DMS53 treated with DMSO at 0.1 percent for 48 hours (cell line): ENCODE data around the gene ABLIM2.

Experiments
- DNase-seq: peaks from one replicate; lab custom pipeline; 2025; ENCODE audit not compliant: unreplicated experiment; lab: John Stamatoyannopoulos, UW

ABLIM2 gene

DNA sequence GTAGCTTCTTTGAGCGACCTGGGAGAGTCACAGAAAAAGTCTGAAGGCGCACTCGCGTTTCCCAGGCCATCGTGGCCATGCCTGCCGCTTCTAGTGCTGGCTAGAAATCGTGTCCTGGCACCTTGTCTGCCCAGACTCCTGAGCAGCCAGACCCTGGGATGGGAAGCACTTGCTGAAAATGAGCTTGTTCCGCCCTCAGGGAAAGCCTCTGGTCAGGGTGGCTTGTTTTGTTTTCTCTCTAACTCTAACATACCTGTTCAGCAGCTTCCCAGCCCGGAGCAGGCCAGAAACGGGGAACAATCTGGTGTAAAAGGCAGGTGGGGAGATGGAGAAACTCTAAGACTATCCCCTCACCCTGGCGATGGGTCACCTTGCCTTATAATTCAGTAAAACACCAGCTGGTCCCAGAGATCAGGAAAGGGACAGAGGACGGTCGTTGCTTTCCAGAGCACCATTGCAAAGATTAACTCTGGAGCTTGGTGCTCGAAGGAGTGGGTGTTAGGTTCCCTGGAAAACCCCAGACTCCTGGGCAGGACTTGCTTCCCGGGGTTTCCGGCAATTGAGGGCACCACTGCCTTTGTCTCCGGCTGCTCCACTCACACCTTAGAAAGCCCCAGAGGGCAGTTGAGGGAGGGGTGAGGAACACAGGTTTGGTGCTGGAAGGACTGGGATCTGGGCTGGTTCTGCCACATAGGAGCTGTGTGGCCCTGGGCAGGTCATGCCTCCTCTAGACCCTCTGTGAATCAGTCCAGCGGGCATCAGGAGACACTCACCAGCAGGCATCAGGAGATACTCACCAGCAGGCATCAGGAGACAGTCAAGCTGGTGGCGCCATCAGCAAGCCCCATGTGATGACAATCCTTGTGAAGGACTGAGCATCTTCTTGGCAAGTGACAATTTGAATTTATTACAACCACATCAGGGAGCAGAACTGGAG, 36.0 kb upstream of the ABLIM2 start:
- DNase-seq, result no peak

GRCh38 chr4:8192748-8193738, 34.4 kb upstream of the ABLIM2 start:
- peak; percentile 81 for DNase-seq

DNA sequence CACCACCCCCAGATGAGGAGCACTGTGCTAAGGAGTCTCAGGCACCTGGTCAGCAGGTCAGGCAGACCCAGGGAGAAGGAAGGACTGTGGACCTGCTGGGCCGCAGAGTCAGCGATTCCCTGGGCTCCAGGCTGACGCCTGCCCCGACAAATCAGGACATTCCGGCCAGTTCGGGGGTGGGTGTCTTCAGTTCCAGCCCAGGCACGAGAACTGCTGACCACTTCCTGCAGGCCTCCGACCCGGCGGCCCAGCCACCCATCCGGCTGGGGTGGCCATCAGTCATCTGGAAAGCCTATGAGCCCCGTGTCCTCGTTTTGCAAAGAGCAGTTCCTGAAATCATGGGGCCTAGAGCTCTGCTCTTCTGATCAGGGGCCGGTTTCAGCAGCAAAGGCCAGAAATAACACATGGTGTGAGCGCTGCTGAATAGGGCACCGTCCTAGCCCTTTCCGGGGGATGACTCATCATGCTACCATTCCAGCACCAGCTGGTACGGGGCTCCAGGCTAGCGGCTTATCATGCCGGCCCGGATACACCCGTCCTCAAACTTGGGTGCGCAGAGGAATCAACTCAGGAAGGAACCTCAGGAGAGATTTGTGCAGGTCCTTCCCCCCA, 32.6 kb upstream of the ABLIM2 start:
- no peak for DNase-seq

DNA sequence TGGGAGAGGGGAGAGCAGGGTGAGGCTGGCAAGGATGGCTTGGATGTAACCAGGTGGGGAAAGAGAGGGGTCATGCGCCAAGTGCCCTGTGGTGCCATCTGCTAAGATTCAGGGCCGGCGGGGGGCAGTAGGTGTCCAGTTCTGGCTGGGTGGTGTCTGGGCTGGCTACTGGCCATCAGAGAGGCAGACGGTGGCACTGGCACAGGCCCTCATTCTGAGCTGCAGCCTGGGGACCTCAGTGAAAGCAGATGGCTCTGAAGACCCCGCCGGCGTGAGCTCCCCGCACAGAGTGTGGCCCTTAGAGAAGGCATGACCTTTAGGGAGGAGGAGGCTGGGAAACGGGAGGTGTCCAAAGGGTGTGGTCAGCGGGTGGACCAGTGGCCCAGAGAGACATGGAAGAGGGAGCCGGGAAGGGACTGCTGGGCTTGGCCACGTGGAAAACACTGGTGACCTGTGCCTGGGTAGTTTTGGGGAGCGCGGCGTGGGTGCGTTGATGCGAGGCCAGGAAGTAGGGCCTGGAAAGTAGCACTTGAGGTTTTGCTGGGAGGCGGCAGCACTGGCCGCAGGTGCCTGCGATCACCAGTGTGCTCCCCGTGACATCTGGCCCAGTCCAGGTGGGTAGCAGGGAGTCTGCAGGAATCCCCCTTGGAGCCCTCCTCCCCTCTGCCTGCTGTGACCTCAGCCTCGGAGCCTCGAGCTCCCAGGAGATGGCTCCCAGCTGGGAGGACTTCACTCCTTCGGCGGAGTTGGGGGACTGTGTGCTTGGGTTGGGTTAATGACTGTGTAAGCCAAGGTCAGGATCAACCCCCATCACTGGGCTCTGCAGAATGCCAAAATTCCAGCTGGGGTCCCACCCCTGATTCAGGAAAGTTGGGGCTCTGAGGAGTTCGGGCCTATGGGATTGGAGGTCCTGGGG, 31.2 kb upstream of the ABLIM2 start:
- DNase-seq, result no peak

DNA sequence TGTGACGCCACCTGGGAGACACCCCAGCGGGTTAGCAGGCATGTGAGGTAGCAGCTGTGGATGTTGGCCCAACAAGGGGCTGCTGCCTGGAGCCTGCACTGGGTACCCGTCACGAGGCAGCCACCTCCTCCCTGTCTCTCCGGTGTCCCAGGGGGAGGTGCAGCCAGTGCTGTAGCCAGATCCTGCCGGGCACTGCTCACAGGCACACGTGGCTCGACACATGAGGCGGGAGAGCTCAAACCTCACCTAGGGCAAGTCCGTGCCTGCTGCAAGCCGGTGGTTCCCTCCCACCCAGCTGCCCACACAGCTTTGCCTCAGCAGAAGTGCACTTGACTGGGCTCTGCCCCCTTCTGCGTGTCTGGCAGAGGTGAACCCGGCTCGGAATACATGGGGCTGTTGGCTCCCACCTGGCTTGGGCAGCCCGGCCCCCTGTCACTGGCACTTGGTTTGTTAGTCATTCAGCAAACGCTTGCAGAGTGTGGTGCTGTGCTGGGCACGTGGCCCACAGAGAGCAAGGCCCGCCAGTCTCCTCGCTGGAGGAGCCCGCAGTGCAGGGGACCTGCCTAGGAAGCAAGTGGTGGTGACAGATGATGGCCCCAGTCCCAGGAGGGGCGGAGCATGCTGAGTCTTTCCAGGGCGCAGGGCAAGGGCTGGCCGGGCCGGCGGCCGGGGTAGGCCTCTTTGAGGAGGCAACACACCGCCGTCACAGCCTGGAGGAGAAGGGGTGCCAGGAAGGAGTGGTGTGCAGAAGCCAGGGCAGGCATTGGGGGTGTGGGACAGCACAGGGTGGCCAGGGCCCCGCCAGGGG, 30.3 kb upstream of the ABLIM2 start:
- DNase-seq, result peak; percentile 91

DNA sequence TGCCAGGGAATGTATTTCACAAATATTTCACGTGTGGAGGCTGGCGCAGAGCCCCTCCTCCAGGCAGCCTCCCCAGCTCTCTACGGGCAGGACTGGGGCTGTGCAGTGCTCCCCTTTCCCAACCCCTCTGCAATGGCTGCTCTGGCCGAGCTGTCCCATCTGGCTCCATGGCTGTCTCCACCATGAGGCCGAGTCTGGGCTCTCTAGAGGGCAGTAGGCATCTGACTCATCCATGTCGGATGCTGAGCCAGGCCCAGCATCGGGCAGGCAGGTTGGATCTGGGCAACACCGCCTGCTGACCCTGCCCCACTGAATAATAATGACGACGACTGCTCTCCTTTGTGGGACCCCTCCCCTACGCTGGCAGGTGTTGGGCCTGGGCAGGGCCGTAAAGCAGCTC, 29.5 kb upstream of the ABLIM2 start:
- DNase-seq, result no peak

DNA sequence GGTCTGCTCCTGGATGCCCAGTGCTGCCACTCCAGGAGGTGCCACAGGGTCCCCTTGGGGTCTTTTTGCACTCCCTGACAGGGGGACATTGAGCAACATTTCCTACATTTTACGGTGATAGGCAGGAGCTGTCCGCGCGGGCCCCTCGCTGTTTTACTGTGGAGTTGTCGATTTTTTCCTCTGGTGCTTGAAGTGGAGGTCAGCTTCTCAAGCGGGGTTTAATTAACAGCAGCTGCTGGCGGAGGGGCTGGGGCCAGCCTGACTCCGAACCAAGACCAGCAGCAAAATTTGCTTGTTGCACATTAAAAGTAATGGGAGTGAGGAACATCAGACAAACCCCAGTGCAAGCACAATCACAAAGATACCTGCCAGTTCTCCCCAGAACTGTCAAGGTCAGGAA, 27.3 kb upstream of the ABLIM2 start:
- DNase-seq, result no peak

DNA sequence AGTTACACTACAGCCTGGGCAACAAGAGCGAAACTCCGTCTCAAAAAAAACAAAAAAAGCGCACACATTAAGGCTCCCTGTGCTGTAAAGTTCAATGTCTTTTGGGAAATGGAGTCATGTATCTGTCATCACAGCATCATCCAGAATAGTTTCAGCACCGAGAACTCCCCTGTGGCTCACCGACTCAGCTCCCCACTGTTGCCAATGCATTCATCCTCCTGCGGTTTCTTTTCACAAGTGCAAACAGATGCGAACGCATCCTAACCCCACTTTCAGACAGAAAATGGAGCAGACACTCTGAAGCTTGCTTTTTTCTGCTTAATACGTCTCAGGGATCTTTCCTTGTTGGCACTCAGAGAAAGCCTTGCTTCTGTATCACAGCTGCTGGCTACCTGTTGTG, 26.7 kb upstream of the ABLIM2 start:
- no peak for DNase-seq

DNA sequence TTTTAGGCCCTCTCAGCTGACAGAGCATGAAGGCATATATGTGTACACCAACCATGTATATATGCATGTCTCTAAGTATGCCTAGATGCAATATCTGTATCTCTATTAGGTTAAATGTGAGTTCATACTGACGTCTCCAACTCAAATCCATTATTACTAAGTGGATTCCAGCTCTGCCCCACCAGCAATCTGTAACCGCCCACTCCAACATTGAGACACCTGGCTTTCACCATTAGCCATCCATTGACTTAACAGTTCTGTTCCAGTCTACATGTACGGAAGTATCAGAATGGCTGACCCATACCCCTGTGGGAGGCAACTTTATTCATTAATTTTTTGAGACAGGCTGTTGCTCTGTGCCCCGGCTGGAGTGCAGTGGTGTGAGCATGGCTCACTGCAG, 25.4 kb upstream of the ABLIM2 start:
- DNase-seq, result no peak

- DNase-seq, result no peak
Measured at GRCh38 chr4:8182858-8183725, 24.5 kb upstream of the ABLIM2 start.

- no peak for DNase-seq
Measured at GRCh38 chr4:8182294-8182693, 23.7 kb upstream of the ABLIM2 start.

DNA sequence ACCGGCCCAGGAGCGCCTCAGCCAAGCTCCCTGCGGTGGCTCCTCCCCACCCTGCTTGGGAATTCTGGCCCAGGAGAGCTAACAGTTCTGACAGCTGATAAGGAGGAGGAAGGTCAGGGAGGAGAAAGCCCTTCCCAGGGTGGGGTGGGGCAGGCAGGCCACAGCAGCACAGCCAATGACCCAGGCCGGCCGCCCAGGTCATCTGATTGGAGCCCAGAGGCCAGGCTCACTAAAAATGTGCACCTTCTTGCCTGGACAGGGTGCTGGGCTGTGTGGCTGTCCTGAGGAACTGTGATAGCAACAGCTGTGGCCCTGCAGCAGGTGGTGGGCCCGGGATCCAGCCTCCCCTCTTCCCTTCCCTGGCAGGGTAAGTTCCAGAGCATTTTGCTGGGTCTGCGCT, 23.2 kb upstream of the ABLIM2 start:
- no peak for DNase-seq

GRCh38 chr4:8181119-8181518, 22.5 kb upstream of the ABLIM2 start:
- no peak for DNase-seq

GRCh38 chr4:8180310-8181093, 21.9 kb upstream of the ABLIM2 start:
- no peak for DNase-seq

DNA sequence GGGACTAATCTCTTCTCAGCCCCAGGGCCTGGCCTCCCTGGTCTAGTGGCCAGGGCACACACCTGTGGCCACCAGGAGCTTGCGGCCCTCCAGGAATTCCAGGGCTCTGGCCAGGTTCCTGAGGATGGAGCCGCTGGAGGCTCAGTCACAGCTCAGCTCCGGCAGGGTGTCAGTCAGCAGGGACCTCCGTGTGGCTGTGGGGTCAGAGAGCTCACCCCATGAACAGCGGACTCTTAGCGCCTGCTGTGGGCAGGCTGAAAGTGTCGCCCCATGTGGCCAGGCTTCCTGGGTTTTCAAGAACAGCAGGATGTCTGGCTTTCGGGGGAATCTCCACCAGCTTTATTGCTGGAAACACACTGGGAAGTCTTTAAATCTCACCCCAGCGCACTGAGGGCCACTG, 21.2 kb upstream of the ABLIM2 start:
- DNase-seq, result no peak

DNA sequence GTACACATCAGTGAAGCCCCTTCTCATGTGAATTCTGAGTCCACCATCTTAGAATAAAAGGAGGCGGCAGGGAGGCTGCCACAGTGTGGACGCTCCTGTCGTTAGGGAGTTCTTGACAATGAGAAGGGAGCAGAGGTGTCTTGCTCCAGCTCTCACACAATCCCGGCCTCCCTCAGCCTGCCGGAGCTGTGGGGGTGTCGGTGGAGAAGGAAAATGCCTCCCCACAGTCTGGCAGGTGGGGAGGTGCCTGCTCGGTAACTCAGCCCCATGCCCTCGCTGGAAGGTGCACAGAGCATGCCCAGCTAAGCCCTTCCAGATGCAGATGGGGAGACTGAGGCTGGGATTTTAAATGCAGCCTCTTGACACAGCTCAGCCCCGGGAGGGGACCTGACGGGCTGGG, 20.5 kb upstream of the ABLIM2 start:
- no peak for DNase-seq

DNA sequence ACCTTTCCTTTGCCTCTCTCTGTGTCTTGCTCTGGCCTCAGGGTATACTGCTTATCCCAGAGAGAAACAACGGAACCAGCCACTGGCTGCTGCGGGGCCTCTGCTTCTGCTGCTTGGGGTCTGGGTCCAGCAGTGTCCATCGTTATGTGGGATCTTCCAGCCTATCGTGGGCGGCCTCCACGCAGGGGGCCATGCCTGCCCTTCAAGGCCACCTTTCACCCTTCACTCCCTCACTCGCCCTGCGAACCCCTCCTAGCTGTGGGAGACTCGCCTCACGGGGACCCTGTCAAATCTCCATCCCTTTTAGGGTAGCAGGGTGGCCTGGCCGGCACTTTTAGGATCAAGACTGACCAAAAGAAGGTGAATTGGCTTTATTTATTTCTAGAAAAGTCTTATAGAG, 19.3 kb upstream of the ABLIM2 start:
- no peak for DNase-seq

GRCh38 chr4:8177552-8177951, 18.9 kb upstream of the ABLIM2 start:
- no peak for DNase-seq
